MM.1S (cell line): ENCODE measurements around the gene CD40.

Source experiments
- DNase-seq: peaks from one replicate; pipeline ENCODE4 v3.0.0-alpha.2; 2015
- H2AFZ ChIP-seq: fragments of 300-600 bp; sonication (generic); 2 replicates; pipeline ENCODE4 v1.6.0; 2016; ENCODE audit warnings: antibody characterized with exemption, low read length
- H3F3A ChIP-seq: fragments of 300-600 bp; sonication (generic); 2 replicates; pipeline ENCODE4 v1.6.1; 2016; ENCODE audit warnings: mild to moderate bottlenecking, antibody characterized with exemption, low read length, moderate library complexity, mixed read lengths; ENCODE audit not compliant: insufficient read depth
- H3K27ac ChIP-seq: fragments of 300-600 bp; sonication (generic); 2 replicates; pipeline ENCODE4 v1.5.1; 2016; ENCODE audit warnings: mild to moderate bottlenecking, low read length
- H3K27me3 ChIP-seq: fragments of 300-600 bp; sonication (generic); replicated peaks from 2 replicates; pipeline ENCODE4 v1.6.0; 2016; ENCODE audit warnings: low read length; ENCODE audit not compliant: insufficient read depth
- H3K36me3 ChIP-seq: fragments of 300-600 bp; sonication (generic); replicated peaks from 2 replicates; pipeline ENCODE4 v1.6.1; 2016; ENCODE audit warnings: mild to moderate bottlenecking, low read length, mixed read lengths; ENCODE audit not compliant: insufficient read depth
- H3K4me1 ChIP-seq: fragments of 300-600 bp; sonication (generic); 2 replicates; pipeline ENCODE4 v1.6.1; 2016; ENCODE audit warnings: low read length, mixed read lengths
- H3K4me2 ChIP-seq: fragments of 300-600 bp; sonication (generic); 2 replicates; pipeline ENCODE4 v1.6.0; 2016; ENCODE audit warnings: low read depth, low read length
- H3K4me3 ChIP-seq: fragments of 300-600 bp; sonication (generic); 2 replicates; pipeline ENCODE4 v1.5.1; 2016; ENCODE audit warnings: low read length, mixed read lengths
- H3K79me2 ChIP-seq: fragments of 300-600 bp; sonication (generic); 2 replicates; pipeline ENCODE4 v1.6.1; 2016; ENCODE audit warnings: mixed run types, low read length, mixed read lengths
- H3K9ac ChIP-seq: fragments of 300-600 bp; sonication (generic); 2 replicates; pipeline ENCODE4 v1.6.1; 2016; ENCODE audit warnings: low read length, mixed read lengths
- H3K9me2 ChIP-seq: fragments of 300-600 bp; sonication (generic); replicated peaks from 2 replicates; pipeline ENCODE4 v1.6.1; 2016; ENCODE audit warnings: mild to moderate bottlenecking, low read length, mixed read lengths; ENCODE audit not compliant: insufficient read depth
- H3K9me3 ChIP-seq: fragments of 300-600 bp; sonication (generic); replicated peaks from 2 replicates; pipeline ENCODE4 v1.6.1; 2016; ENCODE audit warnings: mild to moderate bottlenecking, low read length, mixed read lengths; ENCODE audit not compliant: insufficient read depth
- H4K20me1 ChIP-seq: fragments of 300-600 bp; sonication (generic); 2 replicates; pipeline ENCODE4 v1.6.1; 2016; ENCODE audit warnings: mild to moderate bottlenecking, low read length, moderate library complexity, mixed read lengths; ENCODE audit not compliant: insufficient read depth
- CTCF ChIP-seq: fragments of 300-600 bp; sonication (generic); IDR thresholded peaks from 2 replicates; pipeline ENCODE4 v1.5.1; 2016; ENCODE audit warnings: antibody characterized with exemption, low read length, mixed read lengths
- EZH2 ChIP-seq: fragments of 300-600 bp; sonication (generic); optimal IDR thresholded peaks from 2 replicates; pipeline ENCODE3; 2017; ENCODE audit warnings: low read depth, mild to moderate bottlenecking, antibody characterized with exemption, low read length, mixed read lengths
- EZH2phosphoT487 ChIP-seq: fragments of 300-600 bp; sonication (generic); IDR thresholded peaks from 2 replicates; pipeline ENCODE4 v1.6.1; 2018; ENCODE audit warnings: antibody characterized with exemption, low read length

CD40 gene

GRCh38 chr20:46101957-46102356 lies 16.2 kb upstream of the CD40 start:
- Histone ChIP-seq H3K36me3 (no peaks in the 10 kb centered on the region), H4K20me1 (no peaks in the 10 kb centered on the region), H3K9me3 (no peaks in the 10 kb centered on the region), H3K79me2 (no peaks in the 10 kb centered on the region), H3K4me3 (no peak overlapping the region), H3K27me3 (peaks cover 21% of the 10 kb centered on the region), H3K27ac (no peak overlapping the region), H3K9ac (no peak overlapping the region), H3K9me2 (no peaks in the 10 kb centered on the region), H3K4me1 (no peaks in the 10 kb centered on the region), H2AFZ (no peak overlapping the region), H3F3A (no peaks in the 10 kb centered on the region), H3K4me2 (no peak overlapping the region)
- DNase-seq = no peak
- TF ChIP-seq CTCF = no peak
- no peak for TF ChIP-seq EZH2
- TF ChIP-seq EZH2phosphoT487 = no peak

DNA sequence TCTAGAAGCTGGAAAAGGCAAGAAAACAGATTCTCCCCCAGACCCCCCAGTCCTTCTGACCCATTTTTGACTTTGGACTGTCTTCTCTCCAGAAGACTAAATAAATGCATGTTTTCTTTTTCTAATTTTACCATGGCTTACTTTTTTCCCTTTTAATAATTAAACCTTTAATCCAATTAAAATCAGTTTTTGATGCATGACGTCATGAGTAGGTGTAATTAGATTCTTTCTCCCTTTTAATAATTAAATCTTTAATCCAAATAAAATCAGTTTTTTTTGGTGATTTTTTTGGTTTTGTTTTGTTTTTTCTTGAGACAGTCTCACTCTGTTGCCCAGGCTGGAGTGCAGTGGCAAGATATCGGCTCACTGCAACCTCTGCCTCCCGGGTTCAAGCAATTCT lies 15.2 kb upstream of the CD40 start:
- DNase-seq = no peak
- no peak overlapping the region for H3K4me3 ChIP-seq
- no peak overlapping the region for H3K9ac ChIP-seq
- no peaks in the 10 kb centered on the region for H3K9me2 ChIP-seq
- peaks cover 13% of the 10 kb centered on the region for H3K27me3 ChIP-seq
- no peaks in the 10 kb centered on the region for H3K9me3 ChIP-seq
- no peaks in the 10 kb centered on the region for H3K36me3 ChIP-seq
- H2AFZ ChIP-seq = no peak overlapping the region
- peaks cover 2% of the 10 kb centered on the region; the same call in 1 of the 2 replicates for H3K4me1 ChIP-seq
- no peak overlapping the region for H3K4me2 ChIP-seq
- no peaks in the 10 kb centered on the region for H3K79me2 ChIP-seq
- peaks cover 1% of the 10 kb centered on the region; the same call in 1 of the 2 replicates for H3F3A ChIP-seq
- TF ChIP-seq EZH2 (no peak), EZH2phosphoT487 (no peak), CTCF (no peak)
- H3K27ac ChIP-seq = no peak overlapping the region
- H4K20me1 ChIP-seq = no peaks in the 10 kb centered on the region

- TF ChIP-seq EZH2 (no peak), CTCF (no peak), EZH2phosphoT487 (no peak)
- no peaks in the 10 kb centered on the region for H3K9me2 ChIP-seq
- peaks cover 13% of the 10 kb centered on the region for H3K4me1 ChIP-seq
- no peak overlapping the region for H3K9ac ChIP-seq
- no peak overlapping the region for H2AFZ ChIP-seq
- no peak for DNase-seq
- H3K4me3 ChIP-seq = no peak overlapping the region
- no peak overlapping the region for H3K27ac ChIP-seq
- H3K27me3 ChIP-seq = peaks cover 7% of the 10 kb centered on the region
- H3K9me3 ChIP-seq = no peaks in the 10 kb centered on the region
- no peaks in the 10 kb centered on the region for H4K20me1 ChIP-seq
- no peaks in the 10 kb centered on the region for H3K36me3 ChIP-seq
- H3F3A ChIP-seq = peaks cover 12% of the 10 kb centered on the region
- H3K79me2 ChIP-seq = no peaks in the 10 kb centered on the region
- no peak overlapping the region for H3K4me2 ChIP-seq
These were observed 13.9 kb upstream of the CD40 start for GRCh38 chr20:46104262-46104661.
